ENCODE results near the gene CASTOR1.

GRCh38 chr22:30241576-30242371 lies 47.5 kb downstream of the CASTOR1 start:
- no peak for TF ChIP-seq CTCF (IDR thresholded peaks at IDR 0.05)
- TF ChIP-seq POLR2A (IDR thresholded peaks at IDR 0.05): no peak
- TF ChIP-seq POLR2AphosphoS5 (IDR thresholded peaks at IDR 0.05; ENCODE audit: insufficient read depth in 1 of 2, low read depth in 1 of 2): no peak

Data from vagina (tissue), 2 donors.